Neural cell (in vitro differentiated cells): ENCODE measurements around the gene ADAMTS15. TPM values are rescaled to one million over a fixed set of nuclear protein-coding genes. Genes with fewer than 3 reads are reported as not detected.

Source experiments
- H2AFZ ChIP-seq: fragments of 200-600, 300-800 bp; sonication (generic), shearing (Covaris generic); 2 replicates; pipeline ENCODE4 v1.6.0; 2014; ENCODE audit warnings: low read depth, mild to moderate bottlenecking, antibody characterized with exemption, low read length, moderate library complexity
- H3F3A ChIP-seq: fragments of 200-600 bp; shearing (Covaris generic); 2 replicates; pipeline ENCODE4 v1.6.1; 2016; ENCODE audit warnings: mild to moderate bottlenecking, moderate library complexity, mixed read lengths, antibody characterized with exemption, low read length; ENCODE audit not compliant: insufficient read depth, poor library complexity, severe bottlenecking
- H3K27ac ChIP-seq: fragments of 200-600, 300-800 bp; sonication (generic), shearing (Covaris generic); 2 replicates; pipeline ENCODE4 v1.5.1; 2014; ENCODE audit warnings: mild to moderate bottlenecking, low read length, moderate library complexity
- H3K27me3 ChIP-seq: fragments of 300-800, 200-600 bp; sonication (generic), shearing (Covaris generic); 2 replicates; pipeline ENCODE4 v1.6.0; 2014; ENCODE audit warnings: mild to moderate bottlenecking, low read depth, low read length, moderate library complexity; ENCODE audit not compliant: insufficient read depth
- H3K36me3 ChIP-seq: fragments of 300-800, 200-600 bp; sonication (generic), shearing (Covaris generic); 2 replicates; pipeline ENCODE4 v1.5.1; 2014; ENCODE audit warnings: mild to moderate bottlenecking, antibody characterized with exemption, low read length, moderate library complexity; ENCODE audit not compliant: insufficient read depth
- H3K4me2 ChIP-seq: fragments of 300-800, 200-600 bp; sonication (generic), shearing (Covaris generic); 2 replicates; pipeline ENCODE4 v1.6.0; 2014; ENCODE audit warnings: mild to moderate bottlenecking, low read length
- H3K4me3 ChIP-seq: fragments of 300-800, 200-600 bp; sonication (generic), shearing (Covaris generic); 2 replicates; pipeline ENCODE4 v1.5.1; 2014; ENCODE audit warnings: mild to moderate bottlenecking, low read length, moderate library complexity
- H3K79me2 ChIP-seq: fragments of 200-600 bp; shearing (Covaris generic); replicated peaks from 2 replicates; pipeline ENCODE4 v1.6.0; 2014; ENCODE audit warnings: mild to moderate bottlenecking, low read length, moderate library complexity; ENCODE audit not compliant: insufficient read depth
- H3K9ac ChIP-seq: fragments of 300-800, 200-600 bp; sonication (generic), shearing (Covaris generic); 2 replicates; pipeline ENCODE4 v1.6.1; 2016; ENCODE audit warnings: mild to moderate bottlenecking, low read length, mixed read lengths
- H3K9me2 ChIP-seq: fragments of 200-600 bp; shearing (Covaris generic); 2 replicates; pipeline ENCODE4 v1.6.1; 2016; ENCODE audit warnings: mild to moderate bottlenecking, low read length, mixed read lengths; ENCODE audit not compliant: insufficient read depth
- H3K9me3 ChIP-seq: fragments of 200-600, 300-800 bp; sonication (generic), shearing (Covaris generic); 2 replicates; pipeline ENCODE4 v1.6.1; 2016; ENCODE audit warnings: mild to moderate bottlenecking, mixed run types, low read length, moderate library complexity, mixed read lengths
- H4K20me1 ChIP-seq: fragments of 200-600 bp; shearing (Covaris generic); 2 replicates; pipeline ENCODE4 v1.6.1; 2016; ENCODE audit warnings: mild to moderate bottlenecking, mixed run types; ENCODE audit not compliant: insufficient read depth
- CTCF ChIP-seq: fragments of 450-650 bp; IDR thresholded peaks from 2 replicates; pipeline ENCODE4 v1.5.1; 2014; ENCODE audit warnings: antibody characterized with exemption, mild to moderate bottlenecking, moderate library complexity; ENCODE audit not compliant: poor library complexity, severe bottlenecking
- EP300 ChIP-seq: fragments of 450-650 bp; conservative IDR thresholded peaks from 2 replicates; pipeline ENCODE4 v1.6.1; 2014; ENCODE audit warnings: antibody characterized with exemption, mild to moderate bottlenecking, moderate library complexity; ENCODE audit not compliant: poor library complexity, severe bottlenecking
- EZH2 ChIP-seq: fragments of 200-600, 300-800 bp; shearing (Covaris generic), sonication (generic); IDR thresholded peaks from 2 replicates; pipeline ENCODE4 v1.6.1; 2014; ENCODE audit warnings: antibody characterized with exemption, low read length, borderline replicate concordance, mild to moderate bottlenecking; ENCODE audit not compliant: insufficient read depth, poor library complexity, severe bottlenecking
- MXI1 ChIP-seq: fragments of 450-650 bp; conservative IDR thresholded peaks from 2 replicates; pipeline ENCODE4 v1.6.1; 2014; ENCODE audit warnings: antibody characterized with exemption, mild to moderate bottlenecking; ENCODE audit not compliant: poor library complexity, severe bottlenecking
- POLR2AphosphoS5 ChIP-seq: IDR thresholded peaks from 2 replicates; pipeline ENCODE4 v1.6.1; 2012
- RAD21 ChIP-seq: fragments of 450-650 bp; conservative IDR thresholded peaks from 2 replicates; pipeline ENCODE4 v1.6.1; 2014; ENCODE audit warnings: antibody characterized with exemption, mild to moderate bottlenecking, moderate library complexity
- REST ChIP-seq: IDR thresholded peaks from 2 replicates; pipeline ENCODE4 v1.6.1; 2012; ENCODE audit warnings: borderline replicate concordance
- SMC3 ChIP-seq: fragments of 450-650 bp; conservative IDR thresholded peaks from 2 replicates; pipeline ENCODE4 v1.6.1; 2014; ENCODE audit warnings: antibody characterized with exemption, mild to moderate bottlenecking, moderate library complexity; ENCODE audit not compliant: poor library complexity
- TAF1 ChIP-seq: IDR thresholded peaks from 2 replicates; pipeline ENCODE4 v1.6.1; 2012; ENCODE audit warnings: low read depth
- polyA plus RNA-seq: library from polyadenylated mRNA; depleted of rRNA; stranded (reverse); fragments of >200 nt; gene quantifications from 2 replicates; pipeline ENCODE4 v1.2.3, GENCODE V29; 2014

The ADAMTS15 gene
- polyA plus RNA-seq, 1 donor from 2014 or later: 1.1 TPM

- TF ChIP-seq EP300 (no peak), REST (no peak), POLR2AphosphoS5 (no peak), TAF1 (no peak), CTCF (no peak), EZH2 (no peak), RAD21 (no peak), MXI1 (no peak), SMC3 (no peak)
- H3K36me3 ChIP-seq: no peaks in the 10 kb centered on the region
- no peaks in the 10 kb centered on the region for H3F3A ChIP-seq
- H2AFZ ChIP-seq: no peak overlapping the region
- no peak overlapping the region for H3K4me3 ChIP-seq
- no peaks in the 10 kb centered on the region for H3K9me2 ChIP-seq
- no peak overlapping the region for H3K9ac ChIP-seq
- H3K27me3 ChIP-seq: peaks cover 17% of the 10 kb centered on the region
- no peak overlapping the region for H3K4me2 ChIP-seq
- H4K20me1 ChIP-seq: no peaks in the 10 kb centered on the region
- H3K9me3 ChIP-seq: no peaks in the 10 kb centered on the region
- no peak overlapping the region for H3K27ac ChIP-seq
- H3K79me2 ChIP-seq: no peaks in the 10 kb centered on the region
Measured at GRCh38 chr11:130422251-130422995, 26.0 kb upstream of the ADAMTS15 start.

DNA sequence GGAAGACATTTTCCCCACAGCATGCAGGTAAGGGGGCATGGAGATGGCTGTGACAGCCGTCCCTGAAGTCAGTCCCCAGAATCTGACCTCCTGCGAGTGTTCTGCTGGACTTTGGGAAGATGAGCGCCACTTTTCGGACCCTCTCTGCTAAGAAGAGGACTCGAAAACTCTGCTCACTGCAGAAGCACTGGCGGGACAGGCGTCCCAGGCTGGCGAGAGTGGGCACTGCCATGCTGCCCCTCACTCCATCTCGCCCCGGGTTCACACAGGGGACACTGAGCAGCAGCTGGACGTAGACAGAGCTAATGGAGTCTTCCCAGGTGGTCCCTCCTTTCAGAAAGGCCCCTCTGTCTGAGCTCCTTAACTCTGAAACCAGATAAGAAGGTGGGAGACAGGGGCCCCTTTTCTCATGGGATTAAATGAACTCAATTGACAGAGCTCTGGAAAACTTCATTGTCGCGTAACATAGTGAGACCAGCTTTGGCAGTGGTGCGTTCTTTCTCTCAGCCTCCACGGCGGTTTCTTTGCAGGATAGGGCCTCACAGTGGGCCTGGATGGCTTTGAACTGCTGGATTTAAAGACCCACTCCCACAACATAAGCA, 24.8 kb upstream of the ADAMTS15 start:
- H3K4me3 ChIP-seq: no peak overlapping the region
- TF ChIP-seq CTCF: no peak
- TF ChIP-seq TAF1: no peak
- TF ChIP-seq REST: no peak
- no peak overlapping the region for H3K4me2 ChIP-seq
- no peaks in the 10 kb centered on the region for H3F3A ChIP-seq
- H3K27me3 ChIP-seq: peaks cover 25% of the 10 kb centered on the region
- no peaks in the 10 kb centered on the region for H3K9me3 ChIP-seq
- no peaks in the 10 kb centered on the region for H3K36me3 ChIP-seq
- no peaks in the 10 kb centered on the region for H3K79me2 ChIP-seq
- H3K9me2 ChIP-seq: no peaks in the 10 kb centered on the region
- H3K27ac ChIP-seq: no peak overlapping the region
- no peaks in the 10 kb centered on the region for H4K20me1 ChIP-seq
- H2AFZ ChIP-seq: no peak overlapping the region
- no peak overlapping the region for H3K9ac ChIP-seq
